Activated CD4-positive, alpha-beta memory T cell treated with anti-CD3 and anti-CD28 coated beads for 36 hours (primary cell): ENCODE data around the gene CRYGB. TPM values are rescaled to one million over a fixed set of nuclear protein-coding genes. Genes with fewer than 3 reads are reported as not detected.

Experiments used
- CTCF ChIA-PET: fragments of 350-600 bp; sonication (Branson Sonifier 250); formaldehyde crosslinking; loops from one replicate; lab custom pipeline; 2021; ENCODE audit warnings: antibody characterized with exemption, inconsistent platforms; lab: Charles Lee
- POLR2A ChIA-PET: fragments of 350-600 bp; sonication (Branson Sonifier 250); formaldehyde crosslinking; loops from one replicate; lab custom pipeline; 2021; ENCODE audit warnings: antibody characterized with exemption; lab: Charles Lee
- DNase-seq: peaks from one replicate; pipeline ENCODE4 v3.0.0-alpha.2; 2020
- H3K27ac Mint-ChIP-seq: one replicate; pipeline ENCODE4 v1.8.0; 2021; ENCODE audit warnings: mixed read lengths
- H3K27me3 Mint-ChIP-seq: one replicate; pipeline ENCODE4 v1.8.0; 2021; ENCODE audit warnings: mixed read lengths
- H3K36me3 Mint-ChIP-seq: one replicate; pipeline ENCODE4 v1.8.0; 2021; ENCODE audit warnings: mixed read lengths
- H3K4me1 Mint-ChIP-seq: one replicate; pipeline ENCODE4 v1.8.0; 2021; ENCODE audit warnings: low read depth, mixed read lengths
- H3K4me3 Mint-ChIP-seq: one replicate; pipeline ENCODE4 v1.8.0; 2021; ENCODE audit warnings: mild to moderate bottlenecking, mixed read lengths
- H3K9me3 Mint-ChIP-seq: one replicate; pipeline ENCODE4 v1.8.0; 2021; ENCODE audit warnings: mixed read lengths
- intact Hi-C: fragments of 100-400 bp; cut with micrococcal nuclease; formaldehyde crosslinking; loops from one replicate; pipeline ENCODE4 v1.15.1; 2023
- total RNA-seq, 2 experiments: library from RNA; stranded (reverse); gene quantifications; one replicate each; pipeline ENCODE4 v1.2.3, GENCODE V29; 2021

CRYGB gene
- total RNA-seq, 2 experiments from 2014 or later, result not detected

DNA sequence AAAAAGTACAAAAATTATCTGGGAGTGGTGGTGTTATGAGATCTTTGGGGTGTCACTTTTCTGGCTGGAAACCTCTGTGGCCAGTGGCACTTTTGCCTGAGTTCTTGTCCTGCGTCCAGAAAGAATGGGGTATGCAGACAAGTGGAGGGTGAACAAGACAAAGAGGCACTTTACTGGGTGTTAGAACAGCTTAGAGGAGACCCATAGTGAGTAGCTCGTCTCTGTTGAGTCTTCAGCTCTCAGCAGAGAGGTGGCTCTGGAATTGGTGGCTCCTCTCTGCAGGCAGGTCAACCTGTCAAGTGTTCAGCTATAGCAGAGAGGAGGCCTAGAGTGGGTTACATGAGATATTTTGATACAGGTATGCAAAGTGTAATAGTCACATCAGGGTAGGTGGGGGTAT is 47.7 kb downstream of the CRYGB start:
- intact Hi-C loops, result no loop called here
- ChIA-PET POLR2A (no interaction called here), CTCF (no interaction called here)
- no peak for DNase-seq
- H3K9me3 Mint-ChIP-seq, result no peaks in the 10 kb centered on the region
- H3K4me3 Mint-ChIP-seq, result no peak overlapping the region
- no peaks in the 10 kb centered on the region for H3K36me3 Mint-ChIP-seq
- peaks cover 11% of the 10 kb centered on the region for H3K4me1 Mint-ChIP-seq
- H3K27me3 Mint-ChIP-seq, result peaks cover 10% of the 10 kb centered on the region
- no peak overlapping the region for H3K27ac Mint-ChIP-seq

DNA sequence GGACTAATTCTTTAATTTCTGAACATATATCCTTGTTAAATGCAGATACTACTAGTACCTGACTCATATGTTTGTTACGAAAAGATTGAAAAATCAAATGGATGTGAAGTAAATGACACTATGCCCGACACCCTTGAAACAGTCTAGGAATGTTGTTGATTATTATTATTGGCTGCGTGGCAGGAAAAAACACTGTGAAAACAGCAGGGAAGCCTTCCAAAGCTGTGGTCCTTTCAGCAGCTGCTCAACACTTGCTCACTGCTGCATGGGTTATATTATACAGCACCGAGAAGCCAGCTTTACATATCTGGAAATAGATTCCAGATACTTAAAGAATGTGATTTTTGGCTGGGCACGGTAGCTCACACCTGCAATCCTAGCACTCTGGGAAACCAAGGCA is 48.2 kb downstream of the CRYGB start:
- no peak overlapping the region for H3K4me3 Mint-ChIP-seq
- H3K4me1 Mint-ChIP-seq, result peaks cover 11% of the 10 kb centered on the region
- H3K9me3 Mint-ChIP-seq, result no peaks in the 10 kb centered on the region
- H3K36me3 Mint-ChIP-seq, result no peaks in the 10 kb centered on the region
- intact Hi-C loops, result no loop called here
- DNase-seq, result no peak
- ChIA-PET POLR2A (no interaction called here), CTCF (no interaction called here)
- peaks cover 10% of the 10 kb centered on the region for H3K27me3 Mint-ChIP-seq
- H3K27ac Mint-ChIP-seq, result no peak overlapping the region

DNA sequence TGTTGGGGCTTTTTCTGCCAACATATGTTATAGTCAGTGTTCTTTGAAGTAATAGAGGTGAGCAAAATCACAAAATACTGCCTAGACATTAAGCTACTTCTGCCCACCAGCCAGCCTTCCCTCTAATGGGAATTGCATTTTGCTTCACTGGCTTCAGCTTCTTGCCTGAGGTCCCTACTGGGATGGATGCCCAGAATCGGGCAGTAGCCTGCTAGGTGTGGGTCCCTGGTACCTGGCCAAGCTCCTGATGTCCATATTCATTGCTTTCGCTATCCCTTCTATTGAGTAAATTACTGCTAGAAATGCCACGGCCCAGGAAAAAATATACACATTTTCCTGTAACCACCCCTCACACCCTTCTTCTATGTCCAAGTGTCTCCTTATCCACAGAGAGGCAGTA is 48.6 kb downstream of the CRYGB start:
- POLR2A ChIA-PET, result no interaction called here
- Mint-ChIP-seq H3K4me3 (no peak overlapping the region), H3K4me1 (peaks cover 11% of the 10 kb centered on the region), H3K27me3 (peaks cover 10% of the 10 kb centered on the region), H3K27ac (no peak overlapping the region), H3K9me3 (no peaks in the 10 kb centered on the region), H3K36me3 (no peaks in the 10 kb centered on the region)
- DNase-seq, result no peak
- intact Hi-C loops, result no loop called here
- CTCF ChIA-PET, result no interaction called here

DNA sequence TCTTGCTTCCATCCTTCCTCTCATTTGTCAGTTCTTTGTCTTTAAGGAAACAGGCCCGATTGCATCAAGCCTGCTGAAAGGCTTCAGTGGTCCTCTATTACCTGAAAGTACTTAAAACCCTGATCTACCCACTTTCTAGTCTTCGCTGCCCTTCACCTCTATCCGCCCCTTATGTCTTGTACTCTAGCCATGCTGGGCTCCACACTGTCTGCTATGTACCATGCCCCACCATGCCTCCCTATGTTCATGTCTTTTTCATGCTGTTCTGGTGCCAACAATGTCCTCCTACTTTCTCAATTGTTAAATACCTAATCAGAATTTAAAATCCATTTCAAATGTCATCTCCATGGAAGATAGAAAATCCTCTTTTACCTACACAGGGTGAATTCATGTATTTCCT is 49.9 kb downstream of the CRYGB start:
- ChIA-PET CTCF (no interaction called here), POLR2A (no interaction called here)
- Mint-ChIP-seq H3K4me3 (no peak overlapping the region), H3K36me3 (no peaks in the 10 kb centered on the region), H3K27me3 (peaks cover 4% of the 10 kb centered on the region), H3K4me1 (peaks cover 5% of the 10 kb centered on the region), H3K9me3 (no peaks in the 10 kb centered on the region), H3K27ac (no peak overlapping the region)
- DNase-seq, result no peak
- intact Hi-C loops, result no loop called here

DNA sequence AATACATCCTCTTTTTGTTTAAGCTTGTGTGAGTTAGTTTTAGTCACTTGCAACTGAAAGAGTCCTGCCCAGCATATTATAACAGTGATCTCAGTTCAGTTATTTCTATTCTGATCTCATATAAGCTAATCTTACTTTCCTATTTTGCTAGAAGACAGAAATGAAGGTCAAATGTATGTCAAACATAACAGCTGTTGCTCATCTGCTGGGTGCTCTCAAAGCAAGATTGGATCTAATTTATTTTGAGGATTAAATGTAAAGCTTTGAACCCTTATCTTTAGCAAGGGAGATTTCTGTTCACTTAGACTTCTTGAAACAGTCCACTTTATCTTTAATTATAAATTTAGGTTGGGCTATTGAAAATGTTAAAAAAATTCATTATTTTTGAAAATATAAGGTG is 52.8 kb downstream of the CRYGB start:
- CTCF ChIA-PET, result no interaction called here
- intact Hi-C loops, result no loop called here
- H3K27ac Mint-ChIP-seq, result no peak overlapping the region

More for the DNA sequence above, 52.8 kb downstream of the CRYGB start:
- H3K36me3 Mint-ChIP-seq, result no peaks in the 10 kb centered on the region
- no peak overlapping the region for H3K4me3 Mint-ChIP-seq
- H3K4me1 Mint-ChIP-seq, result no peaks in the 10 kb centered on the region
- no peaks in the 10 kb centered on the region for H3K27me3 Mint-ChIP-seq
- DNase-seq, result no peak
- POLR2A ChIA-PET, result no interaction called here
- peaks cover 8% of the 10 kb centered on the region for H3K9me3 Mint-ChIP-seq

Other genes starting within 250 kb of the CRYGB start
- gene PLEKHM3, start 120.6 kb downstream of the CRYGB start, total RNA-seq, result 1 to 10 TPM; 4.5 to 5.5 TPM
- gene CRYGD, start 21.6 kb downstream of the CRYGB start, total RNA-seq, result not detected
- gene CRYGC, start 16.3 kb downstream of the CRYGB start, total RNA-seq, result not detected
- not detected for gene CRYGA, start 17.4 kb upstream of the CRYGB start, total RNA-seq
- not detected for gene C2orf80, start 43.9 kb upstream of the CRYGB start, total RNA-seq
- gene IDH1, start 108.9 kb upstream of the CRYGB start, total RNA-seq, result 10 to 100 TPM; 30.9 to 32.9 TPM
- gene PIKFYVE, start 120.1 kb upstream of the CRYGB start, total RNA-seq, result 10 to 100 TPM; 22.4 to 23.7 TPM